ENCODE measurements around the gene DENND1A.

DNA sequence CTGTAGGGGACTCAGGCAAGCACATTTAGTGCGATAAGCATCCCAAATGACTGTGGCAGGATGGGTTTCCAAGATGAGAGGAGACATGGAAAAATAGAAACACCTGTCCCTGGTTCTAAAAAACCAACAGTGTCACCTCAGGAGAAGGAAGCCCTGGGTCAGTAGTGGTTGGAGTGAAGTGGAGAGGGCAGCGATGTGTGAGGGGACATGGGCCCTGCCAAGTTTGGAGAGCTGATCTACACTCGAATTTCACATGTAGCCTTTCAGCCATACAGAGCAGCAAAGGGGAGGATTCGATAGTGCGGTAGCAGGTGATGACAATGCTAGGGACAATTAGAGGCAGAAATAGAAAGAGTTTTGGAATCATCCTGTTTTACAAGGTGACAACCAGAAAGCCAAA, 49.1 kb upstream of the DENND1A start:
- TF ChIP-seq, protein P1, sequence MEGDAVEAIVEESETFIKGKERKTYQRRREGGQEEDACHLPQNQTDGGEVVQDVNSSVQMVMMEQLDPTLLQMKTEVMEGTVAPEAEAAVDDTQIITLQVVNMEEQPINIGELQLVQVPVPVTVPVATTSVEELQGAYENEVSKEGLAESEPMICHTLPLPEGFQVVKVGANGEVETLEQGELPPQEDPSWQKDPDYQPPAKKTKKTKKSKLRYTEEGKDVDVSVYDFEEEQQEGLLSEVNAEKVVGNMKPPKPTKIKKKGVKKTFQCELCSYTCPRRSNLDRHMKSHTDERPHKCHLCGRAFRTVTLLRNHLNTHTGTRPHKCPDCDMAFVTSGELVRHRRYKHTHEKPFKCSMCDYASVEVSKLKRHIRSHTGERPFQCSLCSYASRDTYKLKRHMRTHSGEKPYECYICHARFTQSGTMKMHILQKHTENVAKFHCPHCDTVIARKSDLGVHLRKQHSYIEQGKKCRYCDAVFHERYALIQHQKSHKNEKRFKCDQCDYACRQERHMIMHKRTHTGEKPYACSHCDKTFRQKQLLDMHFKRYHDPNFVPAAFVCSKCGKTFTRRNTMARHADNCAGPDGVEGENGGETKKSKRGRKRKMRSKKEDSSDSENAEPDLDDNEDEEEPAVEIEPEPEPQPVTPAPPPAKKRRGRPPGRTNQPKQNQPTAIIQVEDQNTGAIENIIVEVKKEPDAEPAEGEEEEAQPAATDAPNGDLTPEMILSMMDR (IDR thresholded peaks at IDR 0.05; ENCODE audit: insufficient read depth, low read depth, low read length) = no peak
- TF ChIP-seq EZH2 (IDR thresholded peaks at IDR 0.05; ENCODE audit: insufficient read depth, low read length) = no peak

Data from astrocyte (in vitro differentiated cells and primary cell).